ENCODE results near the gene WDR88.

DNA sequence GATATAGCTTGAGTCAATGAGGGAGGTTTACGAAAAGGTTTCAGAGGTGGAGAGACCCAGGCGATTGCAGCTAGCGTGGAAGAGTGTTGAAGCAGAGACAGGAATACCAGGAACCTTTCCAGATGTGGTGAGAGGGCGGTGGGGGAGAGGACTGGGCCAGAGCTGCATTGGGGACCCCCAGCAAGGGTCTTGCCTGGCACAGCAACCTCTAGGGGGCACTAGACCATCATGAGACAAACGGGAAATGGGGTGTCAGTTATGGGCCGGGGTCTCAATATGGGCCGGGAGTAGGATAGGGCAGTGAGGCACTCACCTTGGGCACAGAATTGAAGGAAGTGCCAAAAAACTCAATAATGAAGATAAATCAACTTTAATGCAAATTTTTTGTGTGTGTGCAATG lies 60.1 kb downstream of the WDR88 start:
- TF ChIP-seq GATA2 (IDR thresholded peaks at IDR 0.05; ENCODE audit: low read depth, low read length) (no peak), GATA3 (IDR thresholded peaks at IDR 0.05; ENCODE audit: low read depth, low read length) (no peak)
